Pulmonary artery endothelial cell (primary cell): ENCODE data around the gene AMOTL1. TPM values are rescaled to one million over a fixed set of nuclear protein-coding genes. Genes with fewer than 3 reads are reported as not detected.

Source experiments
- DNase-seq: peaks from one replicate; pipeline ENCODE4 v3.0.0-alpha.2; 2011; ENCODE audit warnings: low read depth, low spot score
- total RNA-seq: library from RNA; depleted of rRNA; stranded (reverse); fragments of >200 nt; gene quantifications from 2 replicates; pipeline ENCODE4 v1.2.3, GENCODE V29; 2014

Gene AMOTL1
- total RNA-seq, 1 donor from 2014 or later = 49.5 TPM

DNA sequence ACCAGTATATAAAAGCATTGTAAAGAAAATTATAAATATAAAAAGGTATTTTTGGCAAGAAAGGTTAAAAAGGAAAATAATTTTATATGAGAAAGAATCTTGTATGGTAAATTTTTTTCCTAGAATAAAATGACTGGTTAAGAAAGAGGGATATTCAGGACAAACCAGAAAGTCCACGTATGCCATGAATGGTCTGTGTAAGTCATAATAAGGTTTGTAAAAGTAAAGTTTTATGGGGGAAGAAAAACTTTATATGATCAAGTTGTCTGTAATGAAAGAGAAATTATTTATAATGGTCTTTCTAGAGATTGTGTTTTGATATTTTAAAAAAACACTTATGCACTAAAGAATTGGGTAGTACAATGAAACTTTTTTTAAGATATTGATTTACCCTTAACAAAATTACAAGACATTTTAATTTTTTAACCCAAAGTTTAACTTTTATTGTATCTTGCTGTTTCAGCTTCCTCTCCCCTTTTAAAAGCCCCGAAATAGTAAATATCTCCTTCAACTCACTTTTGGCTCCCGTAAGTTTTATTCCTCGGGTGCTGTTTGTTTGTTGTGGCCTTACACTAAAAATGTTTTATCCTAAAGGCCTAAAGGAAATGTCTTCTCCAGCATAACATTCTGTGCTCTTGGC is 47.7 kb downstream of the AMOTL1 start:
- no peak for DNase-seq

DNA sequence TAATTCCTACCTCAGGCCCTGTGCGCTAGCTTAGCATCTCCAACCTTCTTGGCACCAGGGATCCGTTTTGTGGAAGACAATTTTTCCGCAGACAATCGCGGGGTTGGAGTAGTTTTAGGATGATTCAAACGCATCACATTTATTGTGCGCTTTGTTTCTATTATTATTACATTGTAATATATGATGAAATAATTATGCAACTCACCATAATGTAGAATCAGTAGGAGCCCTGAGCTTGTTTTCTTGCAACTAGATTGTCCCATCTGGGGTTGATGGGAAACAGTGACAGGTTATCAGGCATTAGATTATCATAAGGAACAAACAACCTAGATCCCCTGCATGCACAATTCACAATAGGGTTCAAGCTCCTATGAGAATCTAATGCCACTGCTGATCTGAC is 52.3 kb downstream of the AMOTL1 start:
- DNase-seq = no peak

DNA sequence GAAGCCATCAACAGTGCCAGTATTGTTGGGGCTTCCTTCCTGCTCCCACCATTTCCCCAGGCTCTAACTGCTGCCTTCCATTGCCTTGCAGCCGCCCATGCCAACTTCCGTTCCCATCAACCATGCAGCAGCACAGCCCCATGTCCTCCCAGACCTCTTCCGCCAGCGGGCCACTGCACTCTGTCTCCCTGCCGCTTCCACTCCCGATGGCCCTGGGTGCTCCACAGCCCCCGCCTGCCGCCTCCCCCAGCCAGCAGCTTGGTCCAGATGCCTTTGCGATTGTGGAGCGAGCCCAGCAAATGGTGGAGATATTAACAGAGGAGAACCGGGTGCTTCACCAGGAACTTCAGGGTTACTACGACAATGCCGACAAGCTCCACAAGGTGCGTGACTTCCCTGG is 53.3 kb downstream of the AMOTL1 start:
- no peak for DNase-seq

DNA sequence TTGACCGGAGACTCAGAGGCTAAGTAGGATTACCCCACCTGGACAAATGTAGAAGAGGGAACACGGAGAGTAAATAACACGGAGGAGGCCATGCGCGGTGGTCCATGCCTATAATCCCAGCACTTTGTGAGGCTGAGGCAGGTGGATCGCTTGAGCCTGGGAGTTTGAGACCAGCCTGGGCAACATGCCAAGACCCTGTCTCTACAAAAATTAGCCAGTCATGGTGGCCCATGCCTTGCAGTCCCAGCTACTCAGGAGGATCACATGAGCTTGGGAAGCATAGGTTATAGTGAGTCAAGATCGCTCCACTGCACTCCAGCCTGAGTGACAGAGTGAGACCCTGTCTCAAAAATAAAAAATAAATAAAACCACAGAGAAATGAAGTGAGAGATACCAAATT is 53.9 kb downstream of the AMOTL1 start:
- DNase-seq = no peak

DNA sequence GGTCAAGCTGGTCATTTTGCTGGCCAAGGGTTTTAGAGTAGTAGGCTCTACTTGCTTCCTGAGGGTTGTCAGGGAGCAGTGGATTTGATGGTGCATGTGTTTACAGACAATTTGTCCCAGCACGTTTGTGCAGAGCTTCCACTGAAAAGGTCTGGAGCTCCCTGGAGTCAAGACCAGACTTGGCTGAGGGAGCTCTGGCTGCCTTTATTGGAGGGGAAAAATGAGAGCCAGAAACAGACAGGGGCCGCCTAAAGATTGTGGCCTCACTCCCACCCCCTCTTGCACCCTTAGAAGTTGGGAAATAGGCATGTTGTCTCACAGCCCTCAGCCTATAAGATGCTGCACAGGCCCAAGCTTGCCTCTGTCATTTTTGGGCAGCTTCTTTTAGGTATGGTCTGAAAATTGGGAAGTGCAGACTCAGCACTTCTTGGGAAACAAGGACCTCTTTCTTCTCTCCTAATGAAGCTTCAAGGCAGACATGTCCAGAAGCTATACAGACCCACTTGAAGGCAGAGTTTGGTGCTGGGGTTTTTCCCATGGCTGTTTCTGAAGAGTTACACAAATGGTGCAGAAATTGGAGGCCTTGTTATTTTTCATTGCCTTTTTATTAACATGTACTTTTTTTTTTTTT is 55.1 kb downstream of the AMOTL1 start:
- no peak for DNase-seq

DNA sequence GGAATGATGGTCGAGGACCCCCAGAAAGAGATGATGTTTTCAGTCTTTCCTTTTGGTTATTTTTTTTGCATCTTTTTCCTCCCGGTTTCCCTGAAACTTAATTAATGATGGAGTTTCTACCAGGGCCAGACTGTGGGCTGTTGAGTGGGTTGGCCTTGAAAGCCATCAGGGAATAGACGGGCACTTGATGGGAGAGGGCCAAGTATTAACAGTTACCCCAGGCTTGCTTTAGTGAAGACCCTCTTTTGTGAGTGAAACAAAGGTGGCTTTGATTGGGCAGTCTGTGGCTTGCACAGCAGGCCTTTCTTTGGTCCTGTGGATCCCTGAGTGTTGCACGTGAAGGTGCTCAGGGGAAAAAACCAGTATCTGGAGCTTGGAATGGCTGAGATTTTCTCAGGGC is 56.9 kb downstream of the AMOTL1 start:
- DNase-seq = no peak

DNA sequence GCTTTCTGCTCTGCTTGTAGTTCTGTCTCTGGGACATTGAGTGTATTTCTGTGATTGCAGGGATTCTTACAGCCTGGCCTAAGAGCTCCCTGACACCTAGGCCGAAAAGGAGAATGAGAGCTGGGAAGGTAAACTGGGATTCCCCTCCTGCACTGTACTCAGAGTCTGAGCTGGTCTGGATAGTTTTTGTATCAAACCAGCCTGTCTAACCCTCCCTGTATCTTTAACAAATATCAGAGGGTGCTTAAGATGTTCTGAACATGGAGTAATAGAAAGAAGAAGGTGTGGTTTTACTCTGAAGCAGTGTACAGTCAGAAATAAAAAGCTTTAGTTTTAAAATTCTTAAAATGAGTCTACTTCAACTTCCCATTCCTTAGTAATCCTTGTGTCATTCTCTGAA is 57.3 kb downstream of the AMOTL1 start:
- DNase-seq = no peak

DNA sequence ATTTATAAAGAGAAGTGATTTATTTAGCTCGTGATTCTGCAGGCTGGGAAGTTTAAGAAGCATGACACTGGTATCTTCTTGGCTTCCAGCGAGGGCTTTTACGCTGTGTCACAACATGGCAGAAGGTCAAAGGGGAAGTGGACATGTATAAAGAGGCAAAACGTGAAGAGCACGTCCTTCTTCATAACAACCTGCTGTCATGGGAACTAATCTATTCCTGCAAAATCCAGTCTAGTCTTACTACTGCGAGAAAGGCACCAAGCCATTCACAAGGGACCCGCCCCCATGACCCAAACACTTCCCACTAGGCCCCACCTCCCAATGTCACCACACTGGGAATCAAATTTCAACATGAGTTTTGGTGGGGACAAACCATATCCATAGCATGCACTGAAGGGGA is 58.3 kb downstream of the AMOTL1 start:
- DNase-seq = no peak

DNA sequence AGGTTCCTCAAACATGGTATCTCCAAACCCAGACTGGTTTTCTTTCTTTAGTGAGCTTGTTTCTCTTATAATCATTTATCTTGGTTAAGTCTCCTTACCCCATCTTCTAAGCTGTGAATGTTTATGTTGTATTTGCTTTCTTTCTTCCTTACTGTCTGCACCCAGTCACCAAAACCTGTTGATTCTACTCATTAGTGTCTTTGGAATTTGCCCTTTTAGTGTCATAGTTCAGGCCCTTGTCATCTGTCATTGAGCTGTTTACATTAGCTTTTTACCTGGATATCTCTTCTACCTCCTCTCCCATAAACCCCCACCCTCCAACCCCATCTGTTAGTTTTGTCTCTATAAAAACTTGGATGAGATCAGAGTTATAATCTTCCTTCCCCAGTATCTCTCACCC is 59.9 kb downstream of the AMOTL1 start:
- DNase-seq = no peak

DNA sequence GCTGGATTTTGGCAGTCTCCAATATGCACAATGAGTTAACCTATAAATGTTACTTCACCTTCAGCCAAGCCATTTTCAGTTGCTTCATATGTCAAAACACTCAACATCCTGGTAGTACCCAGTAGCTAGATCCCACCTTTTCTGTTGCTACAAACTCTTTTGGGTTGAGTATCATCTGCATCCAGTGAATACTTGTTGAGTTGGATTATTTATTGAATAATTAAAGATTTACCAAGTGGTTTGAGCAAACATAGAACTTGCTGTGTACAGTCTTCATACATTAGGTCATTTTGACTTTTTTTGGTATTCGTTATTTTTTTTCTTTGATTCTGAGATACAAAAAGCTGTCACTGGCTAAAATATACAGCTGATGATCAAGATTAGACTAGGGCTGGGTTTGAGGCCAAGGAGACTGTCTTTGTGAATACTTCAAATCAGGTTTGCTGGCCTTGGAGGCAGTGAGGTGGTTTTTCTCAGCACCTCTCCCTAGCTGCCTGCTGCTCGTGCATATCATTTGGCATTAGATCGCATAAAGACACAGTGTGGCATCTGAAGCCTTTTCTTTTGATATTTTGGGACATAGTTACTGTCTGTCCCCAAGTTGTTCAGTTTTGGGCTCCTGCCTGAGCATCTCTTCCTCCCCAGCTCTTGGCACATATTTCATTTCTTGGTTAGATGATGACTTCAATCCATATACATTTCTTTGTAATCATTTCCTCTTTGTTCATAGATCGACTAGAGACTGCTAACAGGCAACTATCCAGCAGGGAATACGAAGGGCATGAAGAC is 62.8 kb downstream of the AMOTL1 start:
- DNase-seq = no peak

DNA sequence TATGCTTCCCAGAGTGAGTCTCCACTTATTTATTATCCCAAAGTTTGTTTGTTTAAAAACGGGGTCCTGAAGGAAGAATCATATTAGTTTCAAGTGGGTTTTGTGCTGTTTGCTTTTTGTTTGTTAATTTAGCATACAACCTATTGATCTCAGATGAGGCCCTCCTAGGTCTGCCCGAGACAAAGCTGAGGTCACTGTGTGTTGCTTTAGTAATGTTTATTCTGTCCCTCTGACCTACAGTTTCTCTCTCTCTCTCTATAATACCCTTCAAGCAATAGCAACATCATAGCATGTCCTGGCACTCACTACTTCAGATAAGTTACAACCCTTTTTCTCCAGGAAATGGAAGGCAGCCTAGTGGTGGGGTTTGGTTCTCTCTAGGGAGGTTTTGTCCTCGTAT is 63.4 kb downstream of the AMOTL1 start:
- no peak for DNase-seq

DNA sequence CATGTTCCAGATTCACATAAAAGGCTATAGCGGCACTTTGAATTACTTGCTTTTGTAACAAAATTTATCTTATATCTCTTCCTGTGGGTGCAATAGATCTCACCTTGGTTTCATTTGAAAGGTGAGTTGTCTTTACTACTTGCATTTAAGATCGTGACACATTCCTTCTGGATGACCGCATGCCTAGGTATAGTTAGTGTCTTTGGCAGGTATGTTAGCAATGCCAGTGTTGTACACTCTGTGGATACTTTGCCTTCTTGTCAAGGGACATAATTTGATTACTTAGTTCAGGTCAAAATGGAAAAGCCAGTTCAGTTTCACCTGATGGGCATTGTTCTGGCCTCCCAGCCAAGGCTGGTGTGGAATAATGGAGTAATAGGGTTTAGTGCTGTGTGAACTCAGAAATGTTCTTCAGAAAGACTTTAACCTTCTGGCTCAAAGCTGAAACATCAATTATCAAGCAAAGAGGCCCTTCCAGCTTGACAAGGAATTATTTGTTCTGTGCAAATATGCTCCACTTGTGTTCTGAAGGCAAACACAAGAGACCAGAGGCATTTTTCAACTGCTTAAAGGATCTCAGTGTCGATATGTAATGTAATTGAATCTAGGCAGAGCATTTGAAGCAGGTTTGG is 64.6 kb downstream of the AMOTL1 start:
- DNase-seq = no peak

DNA sequence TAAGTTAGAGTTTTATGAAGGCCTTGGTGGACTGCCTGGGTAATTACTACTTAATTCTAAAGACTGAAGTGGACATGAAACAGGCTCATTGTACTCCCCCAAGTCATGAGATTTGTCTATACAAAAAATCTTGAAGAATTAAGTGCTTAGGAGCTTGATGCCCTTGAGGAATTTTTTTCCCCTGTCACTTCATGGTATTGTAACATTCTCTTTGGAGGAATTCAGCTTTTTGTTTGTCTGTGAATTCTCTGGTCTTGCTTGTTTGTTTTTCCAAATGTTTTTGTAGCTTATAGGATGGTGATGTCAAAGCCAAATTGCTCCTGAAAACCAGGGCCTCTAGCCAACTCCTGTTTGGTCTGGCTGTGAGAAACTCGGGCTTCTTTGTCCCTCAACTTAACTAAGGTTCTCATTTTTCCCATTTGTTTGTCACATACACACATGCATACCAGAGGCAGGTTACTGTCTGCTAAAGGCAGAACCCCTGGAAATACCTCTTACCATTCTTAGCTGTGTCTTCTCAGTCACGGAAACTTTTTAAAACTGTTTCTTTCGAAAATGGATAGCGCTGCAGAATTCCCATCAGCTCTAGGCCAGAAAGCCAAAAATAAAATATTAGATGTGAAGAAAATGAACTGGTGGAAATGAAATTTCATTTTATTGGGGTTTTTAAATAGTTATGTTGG is 66.9 kb downstream of the AMOTL1 start:
- DNase-seq = no peak

DNA sequence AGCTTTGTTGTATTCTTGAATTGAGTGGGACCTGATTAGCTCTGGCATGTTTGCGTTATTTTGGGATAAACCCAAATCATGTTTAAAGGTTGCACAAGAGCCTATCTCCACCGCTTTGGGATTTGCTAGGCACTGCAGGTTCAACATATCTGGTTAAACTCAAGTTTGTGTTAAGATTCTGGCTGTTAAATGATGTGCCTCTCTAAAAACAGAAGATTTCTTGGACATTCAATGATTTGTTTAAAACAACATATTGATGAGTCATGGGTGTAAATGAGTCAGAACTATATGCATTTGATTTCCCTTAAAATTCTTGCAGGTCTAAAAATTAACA is 67.4 kb downstream of the AMOTL1 start:
- DNase-seq = no peak

DNA sequence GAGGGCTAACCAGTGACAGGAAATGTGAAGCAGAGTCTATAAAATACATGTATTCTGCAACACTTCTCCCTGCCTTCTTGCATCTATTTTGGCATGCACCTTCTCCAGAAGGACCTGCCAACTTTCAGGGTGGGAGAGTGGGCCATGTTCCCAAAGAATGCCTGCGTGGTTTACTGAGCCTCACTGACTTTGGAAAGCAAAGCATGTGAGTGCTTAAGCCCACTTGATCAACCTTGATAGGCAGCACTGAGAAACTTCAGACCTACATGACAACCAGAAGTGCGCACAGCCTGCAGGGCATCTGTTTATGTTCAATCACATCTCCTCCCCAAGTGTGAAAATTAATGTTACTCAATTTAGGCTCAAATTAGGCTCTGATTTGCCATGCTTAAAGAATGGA is 69.2 kb downstream of the AMOTL1 start:
- no peak for DNase-seq

DNA sequence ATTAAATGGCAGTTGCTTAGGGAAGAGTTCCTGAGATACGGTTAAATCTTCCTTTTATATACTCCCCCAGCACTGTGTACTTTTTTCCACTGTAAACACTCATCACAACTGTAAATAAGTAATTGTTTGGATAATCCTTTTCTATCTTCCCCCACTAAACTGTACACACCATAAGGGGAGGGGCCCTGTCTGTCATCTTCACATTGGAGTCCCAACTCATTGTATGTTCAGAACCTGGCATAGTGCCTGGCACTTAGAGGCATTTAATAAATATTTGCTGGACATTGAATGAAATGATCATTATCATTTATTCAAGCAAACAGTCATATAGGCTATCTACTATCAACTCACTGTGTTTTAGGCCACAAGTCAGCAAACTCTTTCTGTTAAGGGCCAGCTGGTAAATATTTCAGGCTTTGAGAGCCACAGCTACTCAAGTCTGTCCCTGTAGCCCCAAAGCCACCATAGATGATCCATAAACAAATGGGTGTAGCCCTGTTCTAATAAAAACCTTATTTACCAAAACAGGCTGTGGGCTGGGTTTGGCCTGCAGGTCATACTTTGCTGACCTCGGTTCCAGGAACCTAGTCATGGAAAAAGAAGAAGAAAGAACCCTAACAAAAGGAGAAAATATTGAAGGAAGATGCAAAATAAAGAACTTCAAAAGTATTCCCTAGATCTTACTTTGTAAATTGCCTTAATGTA is 70.0 kb downstream of the AMOTL1 start:
- DNase-seq = no peak

DNA sequence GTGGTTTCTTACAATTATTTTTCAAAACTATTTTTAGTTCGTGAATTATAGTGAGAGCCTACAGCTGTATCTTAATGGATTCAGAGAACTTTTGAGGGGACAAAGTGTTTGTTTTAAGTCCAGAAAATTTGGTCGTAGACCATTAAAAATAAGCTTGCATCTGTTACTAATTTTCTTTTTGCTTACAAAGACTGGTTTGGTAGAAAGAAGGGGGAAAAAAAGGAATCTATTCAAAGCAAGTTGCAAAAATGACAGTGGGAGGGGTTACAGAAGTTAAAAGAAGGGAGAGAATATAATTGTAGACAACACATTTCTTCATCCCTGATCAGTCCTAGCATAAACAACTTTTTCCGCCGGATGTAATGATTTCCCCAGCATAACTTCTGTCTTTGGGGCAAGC is 72.1 kb downstream of the AMOTL1 start:
- DNase-seq = no peak

DNA sequence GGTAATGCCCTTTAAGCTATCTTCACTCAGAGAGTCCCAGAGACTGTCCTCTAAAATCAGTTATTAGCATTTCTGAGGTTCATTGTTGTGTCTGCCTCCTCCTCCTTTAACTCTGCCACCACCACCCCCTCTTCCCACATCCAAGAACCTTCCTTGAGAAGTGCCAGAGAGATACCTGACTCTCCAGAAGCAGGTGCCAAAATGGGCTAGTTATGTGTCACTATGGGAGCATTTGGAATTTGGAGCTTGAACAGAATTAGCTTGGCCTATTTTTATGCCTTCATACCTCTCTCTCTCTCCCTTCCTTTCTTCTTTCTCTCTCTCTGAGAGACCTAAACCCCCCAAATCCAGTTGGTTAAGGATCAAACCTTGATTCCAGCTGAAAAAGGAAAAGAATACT is 75.9 kb downstream of the AMOTL1 start:
- no peak for DNase-seq

DNA sequence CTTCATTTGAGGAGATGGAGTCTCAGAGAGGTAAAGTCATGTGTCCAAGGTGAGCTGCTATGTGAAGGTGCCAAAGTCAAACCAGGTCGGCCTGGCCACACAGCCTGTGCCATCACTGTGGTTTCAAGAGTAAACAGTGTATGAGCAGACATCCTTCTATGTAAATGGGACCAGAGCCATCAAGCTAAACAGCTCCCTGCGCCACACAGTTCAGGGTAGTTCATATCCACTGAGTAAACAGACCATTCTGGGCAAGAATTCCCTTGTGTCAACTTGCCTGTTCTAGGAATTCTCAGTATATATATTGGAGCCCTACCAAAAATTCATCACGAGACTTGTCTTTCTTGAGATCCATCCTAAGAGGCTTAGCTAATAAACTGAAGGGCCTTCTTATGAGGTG is 77.5 kb downstream of the AMOTL1 start:
- DNase-seq = no peak

DNA sequence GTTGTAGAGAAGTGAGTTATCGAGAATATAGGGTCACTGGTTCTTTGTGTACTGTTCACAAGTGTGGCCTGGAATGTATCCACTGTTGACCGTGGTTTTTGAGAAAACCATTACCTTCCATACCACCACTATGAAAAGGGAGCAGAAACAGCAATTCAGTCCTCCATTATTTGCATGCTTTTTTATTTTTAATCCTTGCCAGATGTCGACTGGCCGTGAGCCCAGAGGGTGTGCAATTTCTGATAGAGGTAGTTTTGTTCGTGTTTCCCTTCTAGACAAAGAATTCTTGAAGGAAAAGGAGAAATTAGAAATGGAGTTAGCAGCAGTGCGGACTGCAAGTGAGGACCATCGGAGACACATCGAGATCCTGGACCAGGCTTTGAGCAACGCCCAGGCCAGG is 81.7 kb downstream of the AMOTL1 start:
- DNase-seq = no peak

DNA sequence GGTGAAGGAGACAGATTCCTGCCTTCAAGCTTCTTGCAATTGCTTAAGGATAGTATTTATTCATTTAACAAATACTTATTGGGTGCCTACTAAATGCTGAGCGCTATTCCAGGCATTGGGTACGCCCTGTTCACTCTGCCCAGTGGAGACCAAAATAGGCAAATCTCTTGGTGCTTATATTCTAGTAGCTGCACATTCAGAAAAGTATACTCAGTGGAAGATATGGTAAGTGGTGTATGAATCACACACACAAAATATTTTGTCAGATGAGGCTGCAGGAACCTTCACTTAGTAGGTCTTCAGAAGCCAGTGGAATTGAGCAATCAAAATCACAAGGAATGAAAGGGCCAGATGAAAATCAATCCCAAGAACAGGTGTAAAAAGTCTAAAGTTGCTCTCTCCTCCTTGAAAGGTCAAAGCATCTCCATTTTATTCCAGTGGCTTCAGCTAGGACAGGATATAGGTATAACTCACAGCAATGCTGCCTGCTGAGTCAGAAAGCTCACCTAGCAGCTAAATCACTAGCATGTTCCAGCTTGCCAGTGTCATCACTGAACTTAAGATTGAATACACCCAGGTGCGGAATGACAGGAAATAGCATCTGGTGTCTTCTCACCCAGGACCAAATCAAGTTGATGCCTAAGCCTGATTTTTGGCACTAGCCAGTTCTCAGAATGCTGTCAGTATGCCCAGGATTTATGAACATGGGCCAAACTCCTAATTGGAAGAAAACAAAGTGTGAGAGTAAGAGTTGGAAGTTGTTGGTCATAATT is 83.9 kb downstream of the AMOTL1 start:
- no peak for DNase-seq
